ENCODE results near the gene P3H2. TPM values are rescaled to one million over a fixed set of nuclear protein-coding genes. Genes with fewer than 3 reads are reported as not detected.
A peak's percentile ranks its signal among the peaks of the same experiment; 100 is the strongest.

P3H2 gene
- total and polyA plus RNA-seq, 2 experiments from 2014 or later = 56.7 to 56.8 TPM

DNA sequence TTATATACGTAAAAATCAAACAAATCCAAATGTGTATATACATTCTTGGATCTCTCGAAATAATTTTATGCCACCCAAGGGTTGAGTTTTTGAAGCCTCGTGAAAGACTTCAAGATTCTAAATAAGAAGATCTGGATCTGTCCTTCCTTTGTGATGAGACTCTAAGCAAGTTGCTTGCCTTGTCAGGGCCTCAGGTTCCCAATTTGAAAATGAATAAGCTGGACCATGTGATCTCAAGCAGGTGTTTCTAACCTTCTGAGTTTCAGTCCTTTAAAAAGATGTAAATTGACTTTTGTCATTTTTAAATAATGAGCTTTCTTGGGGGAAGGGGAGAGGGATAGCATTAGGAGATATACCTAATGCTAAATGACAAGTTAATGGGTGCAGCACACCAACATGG, 137.1 kb downstream of the P3H2 start:
- TF ChIP-seq, protein P1, sequence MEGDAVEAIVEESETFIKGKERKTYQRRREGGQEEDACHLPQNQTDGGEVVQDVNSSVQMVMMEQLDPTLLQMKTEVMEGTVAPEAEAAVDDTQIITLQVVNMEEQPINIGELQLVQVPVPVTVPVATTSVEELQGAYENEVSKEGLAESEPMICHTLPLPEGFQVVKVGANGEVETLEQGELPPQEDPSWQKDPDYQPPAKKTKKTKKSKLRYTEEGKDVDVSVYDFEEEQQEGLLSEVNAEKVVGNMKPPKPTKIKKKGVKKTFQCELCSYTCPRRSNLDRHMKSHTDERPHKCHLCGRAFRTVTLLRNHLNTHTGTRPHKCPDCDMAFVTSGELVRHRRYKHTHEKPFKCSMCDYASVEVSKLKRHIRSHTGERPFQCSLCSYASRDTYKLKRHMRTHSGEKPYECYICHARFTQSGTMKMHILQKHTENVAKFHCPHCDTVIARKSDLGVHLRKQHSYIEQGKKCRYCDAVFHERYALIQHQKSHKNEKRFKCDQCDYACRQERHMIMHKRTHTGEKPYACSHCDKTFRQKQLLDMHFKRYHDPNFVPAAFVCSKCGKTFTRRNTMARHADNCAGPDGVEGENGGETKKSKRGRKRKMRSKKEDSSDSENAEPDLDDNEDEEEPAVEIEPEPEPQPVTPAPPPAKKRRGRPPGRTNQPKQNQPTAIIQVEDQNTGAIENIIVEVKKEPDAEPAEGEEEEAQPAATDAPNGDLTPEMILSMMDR (IDR thresholded peaks at IDR 0.05; ENCODE audit: low read depth, low read length) = no peak
- Histone ChIP-seq H3K4me1 (ENCODE audit: low read depth) (no peaks in the 10 kb centered on the region), H3K9me3 (ENCODE audit: low read depth) (no peaks in the 10 kb centered on the region), H3K27ac (no peak overlapping the region), H3K36me3 (peaks cover 22% of the 10 kb centered on the region), H3K27me3 (no peaks in the 10 kb centered on the region), H3K4me3 (no peak overlapping the region)
- no peak for DNase-seq (ENCODE audit: low read depth in 1 of 2, low spot score in 1 of 2)

DNA sequence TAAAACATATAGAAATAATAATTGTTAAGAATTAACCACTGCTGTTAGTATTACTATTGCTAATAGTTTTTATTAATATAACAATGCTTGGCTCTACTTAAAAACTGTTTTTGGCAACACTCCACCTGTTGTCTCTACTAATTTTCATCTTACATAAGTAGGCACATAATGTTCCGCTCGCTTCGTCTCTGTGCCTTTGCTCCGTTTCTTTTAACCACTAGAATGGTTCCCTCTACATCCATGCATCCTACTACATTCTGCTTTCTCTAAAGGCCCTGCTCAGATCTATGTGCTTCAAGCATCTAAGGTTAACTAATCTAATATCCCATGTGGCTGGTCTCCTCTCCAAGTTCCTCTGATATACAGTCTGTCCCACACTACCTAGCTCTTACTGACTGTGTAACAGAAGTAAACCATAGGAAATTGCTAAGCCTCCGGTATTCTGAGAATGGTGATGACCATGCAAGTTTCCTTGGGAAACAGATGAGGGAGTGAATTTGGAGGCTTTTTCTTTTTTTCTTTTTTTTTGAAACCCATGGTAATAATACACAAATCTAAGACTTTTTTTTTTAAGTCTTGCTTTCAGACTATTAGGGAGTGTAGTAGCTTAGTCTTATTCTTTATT, 138.3 kb downstream of the P3H2 start:
- Histone ChIP-seq H3K27me3 (no peaks in the 10 kb centered on the region), H3K36me3 (peaks cover 15% of the 10 kb centered on the region), H3K4me1 (ENCODE audit: low read depth) (no peaks in the 10 kb centered on the region), H3K27ac (no peak overlapping the region), H3K4me3 (no peak overlapping the region), H3K9me3 (ENCODE audit: low read depth) (no peaks in the 10 kb centered on the region)
- TF ChIP-seq, protein P1 (IDR thresholded peaks at IDR 0.05; ENCODE audit: low read depth, low read length) = no peak
- peak in 1 of 2 donors; percentile 30 for DNase-seq (ENCODE audit: low read depth in 1 of 2, low spot score in 1 of 2)

DNA sequence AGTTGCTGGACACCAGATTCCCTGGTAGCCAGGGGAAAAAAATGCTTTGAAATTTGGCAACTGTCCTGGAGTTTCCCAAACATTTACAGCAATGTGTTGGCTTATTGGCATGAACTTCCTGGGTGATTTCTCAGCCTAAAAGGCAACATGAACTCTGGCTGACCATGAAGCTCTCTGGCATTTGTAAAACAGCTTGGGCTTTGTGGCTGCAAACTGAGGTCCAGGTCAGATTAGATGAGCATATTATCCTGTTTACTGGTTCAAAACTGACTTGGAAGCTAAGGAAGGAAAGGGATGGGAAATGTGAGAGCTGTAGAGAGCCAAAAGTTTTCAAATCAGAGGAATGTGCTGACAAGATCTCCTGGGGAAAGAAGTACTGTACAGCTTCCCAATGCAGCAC, 139.0 kb downstream of the P3H2 start:
- Histone ChIP-seq H3K4me1 (ENCODE audit: low read depth) (no peaks in the 10 kb centered on the region), H3K9me3 (ENCODE audit: low read depth) (no peaks in the 10 kb centered on the region), H3K4me3 (no peak overlapping the region), H3K27me3 (no peaks in the 10 kb centered on the region), H3K36me3 (peaks cover 11% of the 10 kb centered on the region), H3K27ac (peak overlapping the region; percentile 11)
- TF ChIP-seq, protein P1 (IDR thresholded peaks at IDR 0.05; ENCODE audit: low read depth, low read length) = no peak
- DNase-seq (ENCODE audit: low read depth in 1 of 2, low spot score in 1 of 2) = peak in 1 of 2 donors; percentile 92

DNA sequence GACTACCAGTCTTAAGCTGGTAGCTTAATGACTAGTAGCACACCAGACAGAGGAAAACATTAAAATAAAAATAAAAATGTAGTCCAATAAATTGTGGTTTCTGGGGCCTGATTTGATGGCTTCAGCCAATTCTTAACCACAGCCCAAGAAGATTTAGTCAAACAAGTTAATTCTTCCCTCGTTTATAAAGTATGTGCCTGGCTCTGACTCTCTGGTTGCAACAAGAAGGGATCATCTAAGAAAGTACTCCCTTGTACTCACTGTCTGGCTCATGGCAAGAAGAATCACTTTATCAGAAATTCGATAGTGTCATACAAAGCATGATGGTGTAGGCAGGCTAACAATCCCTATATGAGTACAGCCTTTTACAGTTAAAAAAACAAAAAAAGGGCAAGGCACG, 141.9 kb downstream of the P3H2 start:
- H3K27me3 ChIP-seq = no peaks in the 10 kb centered on the region

DNA sequence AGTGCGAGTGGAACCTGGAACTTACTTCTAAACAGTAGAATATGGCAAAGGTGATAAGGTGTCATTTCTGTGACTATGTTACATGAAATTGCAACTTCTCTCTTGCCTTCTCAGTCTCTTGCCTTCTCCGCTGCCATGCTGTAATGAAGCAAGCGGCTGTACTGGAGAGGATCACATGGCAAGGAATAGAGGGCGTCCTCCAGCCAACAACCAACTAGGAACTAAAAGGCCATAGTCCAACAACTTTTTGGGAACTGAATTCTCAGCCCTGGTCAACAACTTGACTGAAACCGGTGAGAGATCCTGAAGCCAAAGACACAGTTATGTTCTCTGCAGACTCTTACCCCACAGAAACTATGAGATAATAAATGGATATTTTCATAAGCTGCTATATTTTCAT, 143.5 kb downstream of the P3H2 start:
- Histone ChIP-seq H3K27me3 (no peaks in the 10 kb centered on the region), H3K4me3 (no peak overlapping the region), H3K4me1 (ENCODE audit: low read depth) (no peaks in the 10 kb centered on the region), H3K9me3 (ENCODE audit: low read depth) (no peaks in the 10 kb centered on the region), H3K27ac (no peak overlapping the region), H3K36me3 (peaks cover 11% of the 10 kb centered on the region)
- DNase-seq (ENCODE audit: low read depth in 1 of 2, low spot score in 1 of 2) = no peak
- TF ChIP-seq, protein P1 (IDR thresholded peaks at IDR 0.05; ENCODE audit: low read depth, low read length) = no peak

More for the DNA sequence above, 141.9 kb downstream of the P3H2 start:
- no peak overlapping the region for H3K27ac ChIP-seq
- H3K4me3 ChIP-seq = no peak overlapping the region
- no peak for DNase-seq (ENCODE audit: low read depth in 1 of 2, low spot score in 1 of 2)
- peaks cover 10% of the 10 kb centered on the region for H3K36me3 ChIP-seq
- no peaks in the 10 kb centered on the region for H3K9me3 ChIP-seq (ENCODE audit: low read depth)
- no peaks in the 10 kb centered on the region for H3K4me1 ChIP-seq (ENCODE audit: low read depth)
- TF ChIP-seq, protein P1 (IDR thresholded peaks at IDR 0.05; ENCODE audit: low read depth, low read length) = no peak

All from cardiac muscle cell (in vitro differentiated cells and primary cell).